ENCODE results near the gene VTI1A.

DNA sequence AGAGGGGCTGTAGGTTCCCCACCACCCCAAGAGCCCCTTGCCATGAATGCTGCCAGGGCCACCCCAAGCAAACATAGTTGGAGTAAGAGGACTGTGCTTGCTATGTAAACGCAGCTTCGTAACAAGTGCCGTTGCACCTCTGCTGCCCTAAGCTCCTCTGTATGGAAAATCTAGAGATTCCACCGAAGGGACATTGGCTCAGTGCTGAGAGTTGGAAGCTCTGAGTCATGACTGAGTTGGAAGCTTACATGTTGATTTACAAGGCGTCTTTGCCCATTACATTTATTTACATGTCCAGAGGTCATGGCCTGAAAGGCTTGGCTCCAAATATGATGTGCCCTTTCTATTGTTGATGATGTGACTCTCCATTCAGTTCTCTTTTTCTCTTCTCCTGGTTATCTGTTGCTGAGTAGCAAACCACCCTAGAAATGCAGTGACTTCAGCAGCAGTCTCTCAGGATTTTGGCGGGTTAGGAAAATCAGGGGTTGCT is 270.0 kb downstream of the VTI1A start:
- TF ChIP-seq EP300 (IDR thresholded peaks at IDR 0.05) (no peak), POLR2A (IDR thresholded peaks at IDR 0.05) (no peak)
- TF ChIP-seq, protein P1, sequence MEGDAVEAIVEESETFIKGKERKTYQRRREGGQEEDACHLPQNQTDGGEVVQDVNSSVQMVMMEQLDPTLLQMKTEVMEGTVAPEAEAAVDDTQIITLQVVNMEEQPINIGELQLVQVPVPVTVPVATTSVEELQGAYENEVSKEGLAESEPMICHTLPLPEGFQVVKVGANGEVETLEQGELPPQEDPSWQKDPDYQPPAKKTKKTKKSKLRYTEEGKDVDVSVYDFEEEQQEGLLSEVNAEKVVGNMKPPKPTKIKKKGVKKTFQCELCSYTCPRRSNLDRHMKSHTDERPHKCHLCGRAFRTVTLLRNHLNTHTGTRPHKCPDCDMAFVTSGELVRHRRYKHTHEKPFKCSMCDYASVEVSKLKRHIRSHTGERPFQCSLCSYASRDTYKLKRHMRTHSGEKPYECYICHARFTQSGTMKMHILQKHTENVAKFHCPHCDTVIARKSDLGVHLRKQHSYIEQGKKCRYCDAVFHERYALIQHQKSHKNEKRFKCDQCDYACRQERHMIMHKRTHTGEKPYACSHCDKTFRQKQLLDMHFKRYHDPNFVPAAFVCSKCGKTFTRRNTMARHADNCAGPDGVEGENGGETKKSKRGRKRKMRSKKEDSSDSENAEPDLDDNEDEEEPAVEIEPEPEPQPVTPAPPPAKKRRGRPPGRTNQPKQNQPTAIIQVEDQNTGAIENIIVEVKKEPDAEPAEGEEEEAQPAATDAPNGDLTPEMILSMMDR (IDR thresholded peaks at IDR 0.05): no peak

Measured in ovary (tissue), 3 donors.